NCI-H526 (cell line): ENCODE results near the gene USP7.
"Not testable (repeated sequence)": the region's sequence is repeated elsewhere in the genome, so short reads cannot be mapped to it uniquely, and the experiment has no call there.

Experiments
- DNase-seq, 2 experiments: peaks; one replicate each; lab custom pipeline; 2025; lab: John Stamatoyannopoulos, UW

Gene USP7

GRCh38 chr16:8925455-8925854 is 38.3 kb downstream of the USP7 start:
- DNase-seq = no peak

GRCh38 chr16:8924214-8924613 is 39.5 kb downstream of the USP7 start:
- DNase-seq = no peak

- no peak for DNase-seq
Measured at GRCh38 chr16:8923199-8923598, 40.5 kb downstream of the USP7 start.

DNA sequence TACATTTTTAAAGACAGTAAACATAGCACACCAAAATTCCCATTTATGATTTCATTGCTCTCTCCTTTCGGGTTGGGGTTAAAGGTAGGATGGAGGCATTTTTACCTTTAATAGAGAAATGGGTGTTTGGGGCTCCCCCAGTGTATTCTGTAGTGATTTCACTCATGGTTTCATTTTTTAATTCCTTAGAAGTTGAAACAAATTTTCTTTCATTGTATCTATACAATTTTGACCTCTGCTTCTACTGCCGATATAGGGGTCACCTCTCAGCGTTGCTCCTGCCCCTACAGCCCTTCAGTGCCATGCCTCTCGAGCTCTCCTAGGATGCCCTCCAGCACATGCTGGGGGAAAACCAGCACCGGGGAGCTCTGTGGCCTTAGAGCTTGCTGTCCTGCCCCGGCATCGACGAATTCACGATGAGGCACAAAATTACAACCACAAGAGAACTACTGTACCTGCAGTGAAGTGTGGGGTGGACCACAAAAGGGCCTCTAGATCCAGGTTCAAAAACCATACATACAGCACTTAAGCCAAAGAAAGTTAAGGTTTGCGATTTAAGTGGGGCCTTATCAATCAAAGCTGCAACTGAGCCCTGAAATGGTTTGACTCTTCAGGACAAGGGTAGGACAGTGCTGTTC is 42.2 kb downstream of the USP7 start:
- no peak for DNase-seq

- DNase-seq = no peak
Measured at GRCh38 chr16:8920645-8921346, 42.9 kb downstream of the USP7 start.

DNA sequence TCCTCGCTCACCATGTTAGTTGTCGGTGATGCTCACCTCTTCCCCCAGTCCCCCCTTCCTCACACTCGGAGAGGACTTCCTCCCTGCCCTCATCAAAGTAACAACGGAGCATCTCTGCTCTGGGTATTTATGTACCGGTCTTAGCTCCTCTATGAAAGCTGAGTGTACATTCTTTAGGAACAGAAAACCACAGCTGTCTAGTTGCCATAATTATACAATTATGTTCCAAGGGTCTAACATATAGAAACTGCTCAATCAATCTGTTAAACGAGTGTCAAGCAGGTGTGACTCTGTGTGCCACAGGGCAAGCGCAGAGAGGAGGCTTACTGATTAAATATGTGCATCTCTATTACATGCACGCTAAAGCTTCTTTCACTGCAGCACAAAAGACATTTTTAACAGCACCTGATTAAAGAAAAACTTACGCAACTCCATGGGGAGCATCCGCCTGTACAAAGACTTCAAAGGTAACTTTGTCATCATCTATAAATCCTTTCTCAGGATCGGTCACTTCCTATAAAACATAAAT is 43.7 kb downstream of the USP7 start:
- no peak for DNase-seq

GRCh38 chr16:8919089-8919933 is 44.4 kb downstream of the USP7 start:
- no peak for DNase-seq

GRCh38 chr16:8917336-8917735 is 46.4 kb downstream of the USP7 start:
- DNase-seq = not testable (repeated sequence)

DNA sequence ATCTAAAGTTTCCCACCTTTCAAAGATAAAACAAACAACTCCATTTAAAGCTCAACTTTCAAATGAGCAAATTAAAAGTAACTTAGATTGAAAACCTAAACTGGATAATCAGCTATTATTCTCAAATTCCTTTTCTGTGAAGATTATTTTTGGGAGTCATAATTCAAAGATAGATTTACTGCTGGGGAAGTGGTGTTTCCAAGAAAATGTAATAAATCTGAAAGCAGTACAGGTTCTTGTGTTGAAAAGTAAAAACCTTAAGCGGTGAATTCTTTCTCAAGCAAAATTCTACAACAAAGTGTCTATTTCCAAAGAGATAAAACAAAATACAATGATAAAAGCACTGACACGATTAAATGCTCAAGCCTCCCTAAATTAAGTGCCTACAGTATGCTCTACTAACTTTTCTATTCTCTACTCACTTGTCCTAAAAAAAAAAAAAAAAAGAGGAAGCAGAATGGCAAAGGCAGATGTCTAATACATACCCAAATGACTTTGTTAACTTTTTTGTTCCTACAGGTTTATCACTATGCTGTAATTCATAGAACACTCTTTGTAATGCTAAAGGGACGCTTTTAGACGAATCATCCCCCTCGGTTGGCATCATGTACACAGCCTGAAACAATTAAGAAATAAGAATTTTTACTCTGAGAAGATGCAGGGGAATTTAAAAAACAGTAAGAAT is 47.0 kb downstream of the USP7 start:
- no peak for DNase-seq

GRCh38 chr16:8915722-8916301 is 47.9 kb downstream of the USP7 start:
- no peak for DNase-seq

GRCh38 chr16:8914098-8914497 is 49.6 kb downstream of the USP7 start:
- DNase-seq = no peak

DNA sequence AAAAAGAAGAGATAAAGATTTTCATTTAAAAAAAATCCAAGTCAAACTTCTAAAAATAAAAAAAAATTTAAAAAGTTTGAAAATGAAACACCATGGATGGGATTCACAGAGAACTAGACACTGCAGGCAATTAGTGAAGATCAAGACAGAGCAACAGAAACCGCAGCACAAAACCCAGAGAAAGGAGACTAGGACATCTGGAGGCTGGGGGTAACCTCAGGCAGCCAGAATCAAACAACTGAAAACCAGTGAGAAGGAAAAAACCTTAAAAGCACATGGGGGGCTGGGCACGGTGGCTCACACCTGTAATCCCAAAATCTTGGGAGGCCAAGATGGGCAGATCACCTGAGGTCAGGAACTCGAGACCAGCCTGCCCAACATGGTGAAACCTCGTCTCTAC is 50.9 kb downstream of the USP7 start:
- DNase-seq = no peak

- no peak for DNase-seq
Measured at GRCh38 chr16:8910811-8911210, 52.9 kb downstream of the USP7 start.

DNA sequence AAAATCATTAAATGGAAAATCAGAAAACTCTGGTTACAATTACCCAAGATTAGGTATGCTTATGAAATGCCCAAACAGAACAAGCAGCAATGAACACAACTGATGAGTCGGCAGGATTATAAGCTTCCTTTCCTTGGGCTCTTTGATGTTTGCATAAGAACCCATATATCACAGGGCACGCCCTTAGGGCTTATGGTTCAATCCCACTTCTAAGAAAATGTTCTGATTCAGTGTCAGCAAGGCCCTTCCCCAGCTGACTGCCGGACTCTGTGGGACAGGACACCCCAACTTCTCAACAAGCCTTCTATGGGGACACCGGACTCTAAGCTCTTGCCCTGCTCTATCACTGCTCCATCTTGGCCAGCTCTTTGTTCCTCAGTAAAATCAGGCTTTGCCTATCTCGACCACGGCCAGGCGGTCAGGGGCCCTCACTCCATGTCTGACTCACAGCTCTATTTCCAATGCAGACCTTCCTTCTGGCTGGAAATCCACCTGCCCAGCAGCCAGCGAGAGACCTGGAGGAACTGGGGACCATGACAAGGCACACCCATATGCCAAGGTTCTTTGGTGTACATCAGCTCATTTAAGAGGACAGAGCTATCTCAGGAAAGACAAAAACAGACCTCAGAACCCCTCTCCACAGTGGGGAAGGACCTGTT is 54.8 kb downstream of the USP7 start:
- DNase-seq = no peak

DNA sequence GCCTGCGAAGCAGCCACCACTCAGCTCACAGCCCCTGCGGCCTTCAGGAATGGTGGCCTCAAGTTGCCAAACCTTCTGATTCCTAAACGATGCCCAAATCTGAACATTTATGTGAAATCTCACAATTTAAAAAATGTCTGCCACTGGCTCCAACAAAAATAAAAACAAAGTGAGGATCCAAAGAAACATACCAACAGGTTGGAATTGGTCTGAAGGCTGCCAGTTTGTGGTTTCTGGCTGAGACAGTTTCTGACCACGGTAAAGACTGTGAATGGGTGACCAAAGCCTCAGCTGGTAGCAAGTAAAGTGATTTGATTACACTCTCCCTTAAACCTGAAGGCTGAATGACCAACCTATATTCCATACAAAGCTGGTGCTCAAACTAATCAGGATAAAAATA is 56.6 kb downstream of the USP7 start:
- DNase-seq = no peak

- no peak for DNase-seq
Measured at GRCh38 chr16:8905795-8906591, 57.7 kb downstream of the USP7 start.

DNA sequence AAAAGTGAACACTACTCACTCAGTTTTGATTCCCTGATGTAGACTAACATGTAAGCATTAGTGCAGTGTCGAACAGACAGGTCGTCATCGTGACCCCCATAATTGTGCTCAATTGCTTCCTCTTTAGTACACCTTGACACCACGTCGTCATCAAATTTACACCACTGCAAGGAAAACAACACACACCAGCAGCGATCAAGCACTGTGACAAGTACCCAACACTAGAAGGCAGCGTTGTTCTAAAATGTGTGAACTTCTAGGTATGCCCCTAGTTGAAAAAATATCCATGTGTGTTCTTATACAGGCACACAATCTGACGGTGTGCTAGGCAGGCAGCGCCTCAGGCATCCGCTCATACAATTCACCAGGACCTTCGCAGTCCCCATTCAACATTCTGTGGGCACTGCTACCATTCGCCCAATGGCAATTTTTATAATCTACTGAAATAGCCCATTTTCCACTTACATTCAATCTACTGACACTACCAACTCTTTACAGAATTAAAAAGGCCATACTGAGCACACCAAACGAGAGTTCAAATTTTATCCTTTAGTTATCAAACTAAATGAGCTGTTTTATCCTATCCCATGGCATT is 58.4 kb downstream of the USP7 start:
- DNase-seq = peak; percentile 25 to 69

GRCh38 chr16:8904018-8904430 is 59.7 kb downstream of the USP7 start:
- DNase-seq = no peak

DNA sequence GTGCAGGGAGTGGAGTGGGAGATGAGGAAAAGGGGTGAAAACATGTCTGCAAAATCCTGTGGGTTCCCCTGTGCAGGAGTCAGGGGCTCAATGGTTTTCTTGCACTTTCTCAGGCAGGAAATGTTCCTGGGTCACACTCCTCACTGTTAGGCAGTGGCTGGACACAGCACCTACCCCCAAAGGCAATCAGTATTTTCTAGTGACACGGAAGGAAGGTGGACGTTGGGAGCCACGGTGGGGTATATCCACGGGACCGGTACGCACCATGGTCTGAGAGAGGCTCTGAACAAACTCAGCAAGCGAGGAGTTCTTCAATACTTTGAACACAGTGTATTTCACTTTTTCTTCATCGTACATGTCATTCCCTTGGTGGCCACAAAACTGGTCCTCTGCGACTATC is 60.7 kb downstream of the USP7 start:
- no peak for DNase-seq

DNA sequence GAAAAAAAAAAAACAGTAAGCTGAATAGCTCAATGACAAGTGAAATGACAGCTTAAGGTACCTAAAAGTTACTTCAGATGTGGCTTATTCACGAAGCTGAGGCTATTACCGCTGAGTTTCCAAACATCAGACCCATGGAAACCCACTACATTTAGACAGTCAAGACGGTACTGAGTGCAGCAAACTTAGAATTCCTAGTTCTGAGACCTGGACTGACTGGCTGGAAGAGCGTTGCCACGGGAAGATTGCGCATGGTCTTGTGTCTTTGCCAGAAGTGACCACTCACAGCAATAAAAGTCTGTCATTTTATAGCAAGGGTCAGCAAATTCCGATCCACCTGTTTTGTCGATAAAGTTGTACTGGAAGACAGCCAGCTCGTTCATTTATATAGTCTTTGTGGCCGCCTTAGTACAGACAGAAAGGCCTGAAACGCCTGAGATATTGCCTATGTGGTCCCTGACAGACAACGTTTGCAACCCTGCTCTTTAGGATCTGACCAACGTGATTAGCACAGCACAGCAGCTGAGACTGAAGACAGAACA is 62.3 kb downstream of the USP7 start:
- DNase-seq = no peak
